ENCODE data around the gene PTOV1. TPM values are rescaled to one million over a fixed set of nuclear protein-coding genes. Genes with fewer than 3 reads are reported as not detected.

Gene PTOV1
- total and polyA plus RNA-seq, 10 of the 15 experiments (the other 5 are each of a cell fraction or from before 2014, with no cell fraction given) = 3.2 to 83.5 (median 22.3) TPM

GRCh38 chr19:49881672-49882394 lies 30.9 kb downstream of the PTOV1 start (continued):
- no peak for TF ChIP-seq KAT2A (conservative IDR thresholded peaks at IDR 0.05; ENCODE audit: control insufficient read depth, low read depth, low read length)

GRCh38 chr19:49882643-49883042 lies 31.7 kb downstream of the PTOV1 start:
- ChIA-PET RAD21 (ENCODE audit: unreplicated experiment) (no interaction called here), POLR2A (interaction anchor here (1.0 kb wide), 2 partner anchors 11 to 24 kb away, joined by 3 read pairs; no protein-coding TSS in a partner anchor), CTCF (no interaction called here), SMC1A (ENCODE audit: uncharacterized antibody, unreplicated experiment) (interaction anchor here (1.0 to 1.1 kb wide), 2 partner anchors 12 to 29 kb away, joined by 3 read pairs; no protein-coding TSS in a partner anchor)
- no peak overlapping the region for H3K4me3 ChIP-seq
- no peak overlapping the region for H3K9ac ChIP-seq (ENCODE audit: control insufficient read depth, insufficient read depth, low read length)
- WGBS (ENCODE audit: insufficient coverage, insufficient replicate concordance, low lambda C conversion rate, missing lambda C conversion rate) = 95% methylated on average over 14 of the region's 14 CpGs
- H3K4me2 ChIP-seq (ENCODE audit: control insufficient read depth, insufficient read depth) = no peak overlapping the region
- no peaks in the 10 kb centered on the region for H4K20me1 ChIP-seq (ENCODE audit: control insufficient read depth, insufficient read depth)
- no peaks in the 10 kb centered on the region for H3K27me3 ChIP-seq (replicated peaks in 1 of 2; ENCODE audit: control insufficient read depth in 2 of 2, insufficient read depth in 2 of 2, low read length in 1 of 2)
- H3K36me3 ChIP-seq (ENCODE audit: control insufficient read depth in 2 of 2, insufficient read depth in 2 of 2, low read length in 1 of 2) = peaks cover 8 to 13% of the 10 kb centered on the region in 2 experiments
- H3K9me3 ChIP-seq (replicated peaks; ENCODE audit: control insufficient read depth, insufficient read depth, low read length) = no peaks in the 10 kb centered on the region; the same call in 2 of the 3 replicates
- no peak overlapping the region for H3K27ac ChIP-seq (ENCODE audit: control insufficient read depth, insufficient read depth)
- TF ChIP-seq POLR2AphosphoS2 (IDR thresholded peaks at IDR 0.05; ENCODE audit: low read depth, low read length) (no peak), POLR2A (IDR thresholded peaks at IDR 0.05; ENCODE audit: low read depth, low read length) (no peak), CREB1 (IDR thresholded peaks at IDR 0.05; ENCODE audit: low read depth) (no peak), SPI1 (IDR thresholded peaks at IDR 0.05; ENCODE audit: borderline replicate concordance, insufficient read depth, low read depth, low read length) (no peak), BHLHE40 (IDR thresholded peaks at IDR 0.05; ENCODE audit: borderline replicate concordance in 1 of 2, low read depth in 2 of 2, low read length in 1 of 2) (no peak), ZNF592 (IDR thresholded peaks at IDR 0.05) (no peak), SIN3A (IDR thresholded peaks at IDR 0.05; ENCODE audit: low read depth, low read length) (no peak), ASH2L (IDR thresholded peaks at IDR 0.05; ENCODE audit: borderline replicate concordance, low read depth) (no peak), STAT1 (conservative IDR thresholded peaks at IDR 0.05) (no peak), IKZF1 (conservative IDR thresholded peaks at IDR 0.05) (no peak), YY1 (IDR thresholded peaks at IDR 0.05; ENCODE audit: low read depth, low read length) (no peak), POU2F2 (IDR thresholded peaks at IDR 0.05; ENCODE audit: borderline replicate concordance, low read depth, low read length) (no peak), RCOR1 (conservative IDR thresholded peaks at IDR 0.05; ENCODE audit: low read depth, low read length) (no peak)
- TF ChIP-seq, protein P1, sequence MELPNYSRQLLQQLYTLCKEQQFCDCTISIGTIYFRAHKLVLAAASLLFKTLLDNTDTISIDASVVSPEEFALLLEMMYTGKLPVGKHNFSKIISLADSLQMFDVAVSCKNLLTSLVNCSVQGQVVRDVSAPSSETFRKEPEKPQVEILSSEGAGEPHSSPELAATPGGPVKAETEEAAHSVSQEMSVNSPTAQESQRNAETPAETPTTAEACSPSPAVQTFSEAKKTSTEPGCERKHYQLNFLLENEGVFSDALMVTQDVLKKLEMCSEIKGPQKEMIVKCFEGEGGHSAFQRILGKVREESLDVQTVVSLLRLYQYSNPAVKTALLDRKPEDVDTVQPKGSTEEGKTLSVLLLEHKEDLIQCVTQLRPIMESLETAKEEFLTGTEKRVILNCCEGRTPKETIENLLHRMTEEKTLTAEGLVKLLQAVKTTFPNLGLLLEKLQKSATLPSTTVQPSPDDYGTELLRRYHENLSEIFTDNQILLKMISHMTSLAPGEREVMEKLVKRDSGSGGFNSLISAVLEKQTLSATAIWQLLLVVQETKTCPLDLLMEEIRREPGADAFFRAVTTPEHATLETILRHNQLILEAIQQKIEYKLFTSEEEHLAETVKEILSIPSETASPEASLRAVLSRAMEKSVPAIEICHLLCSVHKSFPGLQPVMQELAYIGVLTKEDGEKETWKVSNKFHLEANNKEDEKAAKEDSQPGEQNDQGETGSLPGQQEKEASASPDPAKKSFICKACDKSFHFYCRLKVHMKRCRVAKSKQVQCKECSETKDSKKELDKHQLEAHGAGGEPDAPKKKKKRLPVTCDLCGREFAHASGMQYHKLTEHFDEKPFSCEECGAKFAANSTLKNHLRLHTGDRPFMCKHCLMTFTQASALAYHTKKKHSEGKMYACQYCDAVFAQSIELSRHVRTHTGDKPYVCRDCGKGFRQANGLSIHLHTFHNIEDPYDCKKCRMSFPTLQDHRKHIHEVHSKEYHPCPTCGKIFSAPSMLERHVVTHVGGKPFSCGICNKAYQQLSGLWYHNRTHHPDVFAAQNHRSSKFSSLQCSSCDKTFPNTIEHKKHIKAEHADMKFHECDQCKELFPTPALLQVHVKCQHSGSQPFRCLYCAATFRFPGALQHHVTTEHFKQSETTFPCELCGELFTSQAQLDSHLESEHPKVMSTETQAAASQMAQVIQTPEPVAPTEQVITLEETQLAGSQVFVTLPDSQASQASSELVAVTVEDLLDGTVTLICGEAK (IDR thresholded peaks at IDR 0.05; ENCODE audit: borderline replicate concordance) = no peak
- peaks cover 12% of the 10 kb centered on the region for H3K4me1 ChIP-seq (ENCODE audit: control insufficient read depth, insufficient read depth, low read length)
- FAIRE-seq (no peak), ATAC-seq (no peak), DNase-seq (ENCODE audit: low read depth, low spot score) (no peak)
- peaks cover 6% of the 10 kb centered on the region for H3K79me2 ChIP-seq (ENCODE audit: control insufficient read depth, insufficient read depth, low read length)
- H2AFZ ChIP-seq (ENCODE audit: control insufficient read depth, low read depth, low read length) = no peak overlapping the region
- in situ Hi-C loops (cut with MboI) = loop anchor here (25.0 kb wide), 1 partner anchor 1245 kb away; the partner anchor contains the start of genes CA11 and DBP
- intact Hi-C loops (cut with micrococcal nuclease; ENCODE audit: unreplicated experiment) = no loop called here
- no TSS peak for BruUV-seq (replicated peaks)

All from GM12878 (cell line).